CD4-positive, alpha-beta T cell treated with Interleukin-15 for 1 hour (primary cell): ENCODE measurements around the gene ANKRD55.
"Not testable (repeated sequence)": the region's sequence is repeated elsewhere in the genome, so short reads cannot be mapped to it uniquely, and the experiment has no call there.

Source experiments
- DNase-seq: peaks from one replicate; pipeline ENCODE4 v3.0.0-alpha.2; 2020

The ANKRD55 gene

GRCh38 chr5:56251918-56252553 is 18.9 kb upstream of the ANKRD55 start:
- no peak for DNase-seq

GRCh38 chr5:56251440-56251839 is 18.3 kb upstream of the ANKRD55 start:
- DNase-seq: no peak

- DNase-seq: no peak
Measured at GRCh38 chr5:56250011-56250410, 16.9 kb upstream of the ANKRD55 start.

- not testable (repeated sequence) for DNase-seq
Measured at GRCh38 chr5:56249085-56249484, 16.0 kb upstream of the ANKRD55 start.

DNA sequence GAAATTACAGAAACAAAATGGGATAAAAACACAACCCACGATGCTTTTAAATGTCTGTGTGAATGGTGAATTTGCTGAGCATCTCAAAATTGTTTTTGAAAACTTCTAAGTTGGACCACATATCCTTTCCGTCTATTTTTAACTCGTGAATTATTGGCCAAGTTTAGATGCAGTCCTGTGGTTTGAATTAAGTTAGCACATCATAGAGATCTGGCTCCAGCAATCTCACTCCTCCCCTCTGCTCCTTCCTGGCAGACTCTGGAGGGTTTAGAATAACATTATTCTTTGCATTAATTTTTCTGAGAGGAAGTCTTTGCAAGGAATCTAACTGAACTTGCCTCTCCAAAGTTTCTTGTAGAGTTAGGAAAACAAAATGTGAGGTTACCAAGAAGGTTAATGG is 14.5 kb upstream of the ANKRD55 start:
- no peak for DNase-seq

DNA sequence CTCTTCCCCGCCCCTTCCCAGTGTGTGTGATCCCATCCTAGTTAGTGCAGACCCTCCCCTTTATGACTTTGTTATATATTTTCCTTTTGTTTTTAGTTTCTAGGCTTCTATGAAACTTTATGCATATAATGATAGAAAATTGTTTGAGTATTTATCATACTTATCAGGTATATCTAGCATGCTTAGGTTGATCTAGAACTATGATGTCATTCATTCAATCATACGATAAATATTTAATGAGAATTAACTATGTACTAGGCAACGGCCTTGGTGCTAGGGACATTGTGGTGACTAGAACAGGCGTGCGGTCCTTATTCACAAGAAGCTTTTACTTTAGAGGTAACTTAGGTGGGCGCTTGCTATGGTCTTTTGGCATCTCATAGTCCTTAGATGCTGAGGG is 13.6 kb upstream of the ANKRD55 start:
- no peak for DNase-seq

DNA sequence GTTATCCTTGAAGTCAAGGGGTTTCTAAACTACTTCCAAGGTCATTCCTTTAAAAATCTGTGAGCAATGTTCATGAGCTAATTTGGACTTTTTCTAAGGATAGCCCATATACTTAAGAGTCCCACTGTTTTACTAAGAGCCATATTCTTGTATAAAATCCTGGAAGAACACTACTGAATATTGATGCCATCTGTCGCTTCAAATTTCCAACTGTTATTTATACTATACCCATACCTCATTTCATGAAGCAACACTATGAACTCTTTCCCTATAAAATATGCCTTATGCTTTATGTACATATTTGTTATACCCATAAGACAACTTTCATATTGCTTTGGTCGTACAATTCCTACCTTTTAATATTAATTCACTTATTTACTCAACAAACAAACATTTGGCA is 12.4 kb upstream of the ANKRD55 start:
- no peak for DNase-seq

DNA sequence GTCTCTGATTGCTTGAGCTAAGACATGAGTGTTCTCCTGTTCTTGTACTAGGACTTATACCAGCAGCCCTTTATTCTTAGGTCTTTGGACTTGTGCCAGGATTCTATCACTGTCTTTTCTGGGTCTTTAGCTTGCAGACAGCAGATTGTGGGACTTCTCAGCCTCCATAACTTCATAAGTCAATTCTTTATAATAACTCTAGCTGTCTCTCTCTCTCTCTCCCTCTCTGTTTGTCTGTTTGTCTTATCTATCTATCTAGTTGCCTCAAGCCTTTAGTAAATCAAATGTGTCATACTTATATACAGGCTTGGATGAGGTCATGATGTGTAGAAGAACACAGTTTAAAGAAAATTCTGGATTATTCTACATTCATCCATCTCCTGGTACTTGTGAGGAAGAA is 11.5 kb upstream of the ANKRD55 start:
- no peak for DNase-seq

DNA sequence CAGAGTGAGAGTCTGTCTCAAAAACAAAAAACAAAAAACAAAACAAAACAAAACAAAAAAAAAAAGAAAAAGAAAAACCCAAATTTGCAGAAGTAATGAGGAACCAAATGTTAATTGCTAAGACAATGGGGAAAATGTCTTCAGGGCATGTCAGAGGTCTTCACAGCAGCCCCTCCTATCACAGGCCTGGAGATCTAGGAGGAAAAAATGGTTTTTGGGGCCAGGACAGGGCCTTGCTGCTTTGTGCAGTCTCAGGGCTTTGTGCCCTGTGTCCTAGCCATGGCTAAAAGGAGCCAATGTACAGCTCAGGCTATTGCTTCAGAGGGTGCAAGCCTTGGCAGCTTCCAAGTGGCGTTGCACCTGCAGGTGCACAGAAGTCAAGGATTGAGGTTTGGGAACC is 9.1 kb upstream of the ANKRD55 start:
- DNase-seq: not testable (repeated sequence)

DNA sequence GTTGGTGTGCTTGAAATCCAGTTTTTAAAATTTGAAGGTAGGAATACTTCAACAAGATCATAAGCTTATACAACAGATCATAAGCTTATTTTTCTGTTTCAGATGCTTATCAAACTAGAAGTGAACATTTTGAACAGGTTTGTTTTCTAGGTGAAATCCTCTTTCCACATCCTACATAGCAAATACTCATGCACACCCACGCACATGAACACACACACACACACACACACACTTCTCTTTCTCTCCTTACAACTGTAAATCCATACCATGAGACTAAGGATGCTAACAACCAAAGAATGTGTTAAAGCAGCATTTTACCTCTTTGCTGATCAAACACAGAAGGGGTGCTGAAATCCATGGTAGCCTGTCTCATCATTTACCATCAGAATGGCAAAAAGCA is 592 bp downstream of the ANKRD55 start:
- DNase-seq: no peak

- no peak for DNase-seq
Measured at GRCh38 chr5:56230576-56230975, 2.6 kb downstream of the ANKRD55 start.

GRCh38 chr5:56229111-56229510 is 4.0 kb downstream of the ANKRD55 start:
- no peak for DNase-seq

DNA sequence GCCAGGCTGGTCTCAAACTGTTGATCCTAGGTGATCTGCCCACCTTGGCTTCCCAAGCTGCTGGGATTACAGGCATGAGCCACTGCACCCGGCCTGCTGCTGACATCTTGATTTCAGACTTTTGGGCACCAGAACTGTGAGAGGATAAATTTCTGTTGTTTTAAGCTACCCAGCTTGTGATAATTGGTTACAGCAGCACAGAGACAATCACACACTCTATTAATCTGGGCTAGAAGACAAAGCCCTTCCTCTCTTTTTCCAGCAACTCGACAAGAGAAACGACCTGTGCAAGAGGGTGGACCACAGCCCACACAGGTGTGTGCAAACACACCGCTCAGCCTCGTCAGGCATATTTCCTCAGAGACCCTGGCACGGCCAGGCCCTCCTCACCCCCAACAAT is 4.5 kb downstream of the ANKRD55 start:
- no peak for DNase-seq

- DNase-seq: no peak
Measured at GRCh38 chr5:56227691-56228090, 5.4 kb downstream of the ANKRD55 start.

DNA sequence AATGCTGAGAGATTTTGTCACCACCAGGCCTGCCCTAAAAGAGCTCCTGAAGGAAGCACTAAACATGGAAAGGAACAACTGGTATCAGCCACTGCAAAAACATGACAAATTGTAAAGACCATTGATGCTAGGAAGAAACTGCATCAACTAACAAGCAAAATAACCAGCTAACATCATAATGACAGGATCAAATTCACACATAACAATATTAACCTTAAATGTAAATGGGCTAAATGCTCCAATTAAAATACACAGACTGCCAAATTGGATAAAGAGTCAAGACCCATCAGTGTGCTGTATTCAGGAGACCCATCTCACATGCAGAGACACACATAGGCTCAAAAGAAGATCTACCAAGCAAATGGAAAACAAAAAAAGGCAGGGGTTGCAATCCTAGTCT is 9.8 kb downstream of the ANKRD55 start:
- DNase-seq: not testable (repeated sequence)

DNA sequence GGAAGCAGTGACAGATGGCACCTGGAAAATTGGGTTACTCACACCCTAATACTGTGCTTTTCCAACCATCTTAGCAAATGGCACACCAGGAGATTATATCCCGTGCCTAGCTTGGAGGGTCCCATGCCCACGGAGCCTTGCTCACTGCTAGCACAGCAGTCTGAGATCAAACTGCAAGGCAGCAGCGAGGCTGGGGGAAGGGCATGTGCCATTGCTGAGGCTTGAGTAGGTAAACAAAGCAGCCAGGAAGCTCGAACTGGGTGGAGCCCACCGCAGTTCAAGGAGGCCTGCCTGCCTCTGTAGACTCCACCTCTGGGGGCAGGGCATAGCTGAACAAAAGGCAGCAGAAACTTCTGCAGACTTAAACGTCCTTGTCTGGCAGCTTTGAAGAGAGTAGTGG is 11.5 kb downstream of the ANKRD55 start:
- not testable (repeated sequence) for DNase-seq

DNA sequence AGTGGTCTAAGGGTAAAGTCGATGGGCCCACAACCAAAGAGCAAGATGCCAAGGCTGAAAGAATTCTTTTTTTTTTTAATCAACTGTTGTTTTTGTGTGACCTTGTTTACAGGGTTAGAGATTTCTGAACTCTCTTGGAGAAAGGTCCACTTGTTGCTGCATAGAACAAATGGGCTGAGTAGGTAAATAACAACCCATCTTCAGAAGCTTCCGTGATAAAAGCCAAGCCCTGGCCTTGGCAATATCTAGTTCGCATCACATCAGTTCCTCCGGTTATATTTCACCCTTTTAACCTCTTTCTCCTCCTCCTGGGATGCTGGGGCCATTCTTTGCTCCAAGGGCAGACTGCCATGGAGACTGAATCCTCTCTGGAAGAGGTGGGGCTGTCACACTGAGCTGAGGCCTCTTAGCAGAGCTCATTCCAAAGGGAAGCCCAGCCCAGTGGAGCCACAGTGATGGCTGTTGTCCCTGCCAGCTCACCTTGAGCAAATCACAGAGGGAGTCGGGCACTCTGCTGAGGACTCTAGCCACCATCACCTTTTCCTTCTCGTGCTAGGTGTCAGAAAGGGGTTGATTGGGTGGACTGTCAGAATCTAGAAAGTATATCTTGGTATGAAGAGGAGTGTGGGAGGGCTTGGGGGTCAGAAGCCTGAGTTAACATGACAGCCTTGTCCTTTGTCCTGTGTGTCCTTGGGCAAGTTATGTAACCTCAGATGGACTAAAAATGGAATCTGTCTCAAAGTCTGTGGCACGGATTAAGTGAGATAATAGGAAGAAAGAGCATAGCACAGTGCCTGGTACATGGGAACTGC is 17.9 kb downstream of the ANKRD55 start:
- no peak for DNase-seq

DNA sequence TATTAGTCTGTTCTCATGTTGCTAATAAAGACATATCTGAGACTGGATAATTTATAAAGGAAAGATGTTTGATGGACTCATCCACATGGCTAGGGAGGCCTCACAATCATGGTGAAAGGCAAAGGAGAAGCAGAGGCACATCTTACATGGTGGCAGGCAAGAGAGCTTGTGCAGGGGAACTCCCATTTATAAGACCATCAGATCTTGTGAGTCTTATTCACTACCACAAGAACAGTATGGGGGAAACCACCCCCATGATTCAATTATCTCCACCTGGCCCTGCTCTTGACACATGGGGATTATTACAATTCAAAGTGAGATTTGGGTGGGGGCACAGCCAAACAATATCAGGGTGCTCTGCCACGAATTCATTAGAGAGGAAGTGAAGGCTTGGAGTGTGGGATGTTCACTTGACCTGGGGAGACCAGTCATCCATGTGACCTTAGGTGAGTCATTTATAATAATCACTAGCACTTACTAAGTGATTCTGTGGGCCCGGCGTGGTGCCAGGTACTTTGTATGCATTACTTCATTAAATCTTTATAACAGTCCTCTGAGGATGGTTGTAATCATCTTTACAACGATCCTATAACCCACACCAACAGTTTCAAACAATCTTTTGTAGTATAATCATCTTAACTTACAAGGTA is 19.1 kb downstream of the ANKRD55 start:
- not testable (repeated sequence) for DNase-seq

- DNase-seq: no peak
Measured at GRCh38 chr5:56212130-56212879, 20.8 kb downstream of the ANKRD55 start.

DNA sequence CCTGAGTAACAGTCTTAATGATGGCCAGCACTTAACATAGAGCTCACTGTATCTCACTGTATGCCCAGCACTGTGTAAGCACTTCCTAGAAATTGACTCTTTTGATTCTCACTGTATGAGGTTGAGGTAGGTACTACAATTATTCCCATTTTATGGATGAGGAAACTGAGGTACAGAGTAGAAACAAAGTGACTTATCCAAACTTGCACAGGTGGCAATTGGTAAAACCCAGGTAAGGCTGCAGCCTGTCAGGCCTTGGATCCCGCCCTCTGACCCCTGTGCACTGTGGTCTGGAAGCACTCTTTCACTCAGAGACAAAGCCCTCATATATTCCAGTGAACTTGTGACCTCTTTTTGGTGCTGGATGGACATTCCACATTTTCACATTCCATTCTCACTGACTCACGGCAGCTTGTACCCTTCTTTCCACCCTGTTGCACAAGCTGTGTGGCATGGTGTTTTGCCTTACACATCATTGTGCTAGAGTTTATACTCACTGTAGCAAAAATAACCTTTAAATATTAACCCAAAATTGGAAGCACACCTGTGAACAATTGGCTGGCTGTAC is 21.7 kb downstream of the ANKRD55 start:
- no peak for DNase-seq

- DNase-seq: no peak
Measured at GRCh38 chr5:56208681-56209080, 24.4 kb downstream of the ANKRD55 start.

GRCh38 chr5:56207537-56207936 is 25.6 kb downstream of the ANKRD55 start:
- DNase-seq: no peak
